A673 (cell line): ENCODE data around the gene PALMD. TPM values are rescaled to one million over a fixed set of nuclear protein-coding genes. Genes with fewer than 3 reads are reported as not detected.

Experiments
- BruUV-seq: library from RNA; stranded (reverse); fragments of 400-500 nt; replicated peaks from 2 replicates; lab custom pipeline; 2021; lab: Mats Ljungman, UMichigan
- CTCF ChIA-PET: fragments of 300-600 bp; sonication (Branson Sonifier 250); formaldehyde crosslinking; loops from one replicate; lab custom pipeline; 2022; ENCODE audit warnings: antibody characterized with exemption; lab: Charles Lee
- POLR2A ChIA-PET: fragments of 300-600 bp; sonication (Branson Sonifier 250); formaldehyde crosslinking; loops from one replicate; lab custom pipeline; 2022; ENCODE audit warnings: antibody characterized with exemption; ENCODE audit not compliant: low non-redundant PET; lab: Charles Lee
- DNase-seq: peaks from one replicate; pipeline ENCODE4 v3.0.0-alpha.2; 2015; ENCODE audit warnings: low spot score
- H3K27ac ChIP-seq: fragments of 200-600 bp; sonication (generic); 2 replicates; pipeline ENCODE4 v1.5.1; 2016; ENCODE audit warnings: mixed run types, low read depth, mild to moderate bottlenecking, mixed read lengths, antibody characterized with exemption, low read length; ENCODE audit not compliant: poor library complexity, severe bottlenecking
- H3K27me3 ChIP-seq: fragments of 200-600 bp; sonication (generic); replicated peaks from 2 replicates; pipeline ENCODE4 v1.6.1; 2017; ENCODE audit warnings: mixed run types, low read depth, mild to moderate bottlenecking, mixed read lengths, antibody characterized with exemption, low read length; ENCODE audit not compliant: insufficient read depth, poor library complexity
- H3K36me3 ChIP-seq: fragments of 200-600 bp; sonication (generic); 2 replicates; pipeline ENCODE4 v1.6.1; 2016; ENCODE audit warnings: mixed run types, mild to moderate bottlenecking, mixed read lengths, antibody characterized with exemption, low read length; ENCODE audit not compliant: insufficient read depth, poor library complexity, severe bottlenecking
- H3K4me1 ChIP-seq: fragments of 200-600 bp; sonication (generic); 2 replicates; pipeline ENCODE4 v1.6.1; 2017; ENCODE audit warnings: mixed run types, mild to moderate bottlenecking, mixed read lengths, antibody characterized with exemption, low read length; ENCODE audit not compliant: insufficient read depth, poor library complexity, severe bottlenecking
- H3K4me3 ChIP-seq: fragments of 200-600 bp; sonication (generic); 2 replicates; pipeline ENCODE4 v1.5.1; 2016; ENCODE audit warnings: low read depth, mixed run types, mild to moderate bottlenecking, mixed read lengths, low read length; ENCODE audit not compliant: poor library complexity, severe bottlenecking
- H3K9me3 ChIP-seq: fragments of 200-600 bp; sonication (generic); 2 replicates; pipeline ENCODE4 v1.6.1; 2016; ENCODE audit warnings: mixed run types, low read depth, mild to moderate bottlenecking, mixed read lengths, antibody characterized with exemption, low read length; ENCODE audit not compliant: poor library complexity, severe bottlenecking
- CTCF ChIP-seq: fragments of 300-800, 200-600 bp; sonication (generic); conservative IDR thresholded peaks from 2 replicates; pipeline ENCODE4 v1.5.1; 2017; ENCODE audit warnings: low read depth, mild to moderate bottlenecking, antibody characterized with exemption, low read length, moderate library complexity, mixed read lengths
- EZH2 ChIP-seq: fragments of 200-600 bp; sonication (generic); IDR thresholded peaks from 2 replicates; pipeline ENCODE4 v1.6.1; 2017; ENCODE audit warnings: borderline replicate concordance, low read depth, mild to moderate bottlenecking, mixed read lengths, antibody characterized with exemption, low read length; ENCODE audit not compliant: poor library complexity, severe bottlenecking
- intact Hi-C: fragments of 100-400 bp; cut with micrococcal nuclease; formaldehyde crosslinking; loops from one replicate; pipeline ENCODE4 v1.10.0; 2022; ENCODE audit not compliant: unreplicated experiment
- total RNA-seq: library from RNA; stranded (reverse); gene quantifications from 2 replicates; pipeline ENCODE4 v1.2.3, GENCODE V29; 2021

Gene PALMD
- total RNA-seq, 1 experiment from 2014 or later, result not detected

- ChIA-PET CTCF (no interaction called here), POLR2A (interaction anchor here (0.6 kb wide), 1 partner anchor 466 kb away, joined by 3 read pairs; no protein-coding TSS in a partner anchor)
- intact Hi-C loops, result no loop called here
- H3K36me3 ChIP-seq, result no peaks in the 10 kb centered on the region
- no peaks in the 10 kb centered on the region for H3K9me3 ChIP-seq
- H3K4me1 ChIP-seq, result peaks cover 24% of the 10 kb centered on the region
- no peak for DNase-seq
- TF ChIP-seq EZH2 (no peak), CTCF (no peak)
- no TSS peak for BruUV-seq
- no peak overlapping the region for H3K27ac ChIP-seq
- no peaks in the 10 kb centered on the region for H3K27me3 ChIP-seq
- no peak overlapping the region for H3K4me3 ChIP-seq
These were observed 77.3 kb downstream of the PALMD start for GRCh38 chr1:99723251-99723650.

GRCh38 chr1:99725996-99726395 lies 80.1 kb downstream of the PALMD start:
- POLR2A ChIA-PET, result no interaction called here
- Histone ChIP-seq H3K27me3 (no peaks in the 10 kb centered on the region), H3K4me3 (no peak overlapping the region), H3K27ac (no peak overlapping the region), H3K36me3 (no peaks in the 10 kb centered on the region), H3K9me3 (no peaks in the 10 kb centered on the region), H3K4me1 (peaks cover 25% of the 10 kb centered on the region)
- intact Hi-C loops, result no loop called here
- TF ChIP-seq EZH2 (no peak), CTCF (no peak)
- CTCF ChIA-PET, result no interaction called here
- BruUV-seq, result no TSS peak
- DNase-seq, result no peak

GRCh38 chr1:99726407-99726806 lies 80.5 kb downstream of the PALMD start:
- Histone ChIP-seq H3K27me3 (no peaks in the 10 kb centered on the region), H3K27ac (no peak overlapping the region), H3K9me3 (no peaks in the 10 kb centered on the region), H3K4me3 (no peak overlapping the region), H3K4me1 (peaks cover 25% of the 10 kb centered on the region), H3K36me3 (no peaks in the 10 kb centered on the region)
- TF ChIP-seq EZH2 (no peak), CTCF (no peak)
- intact Hi-C loops, result no loop called here
- CTCF ChIA-PET, result no interaction called here
- no TSS peak for BruUV-seq
- POLR2A ChIA-PET, result no interaction called here
- no peak for DNase-seq
